ENCODE data around the gene ACAA1.

GRCh38 chr3:38140326-38141172 lies 3.6 kb upstream of the ACAA1 start:
- TF ChIP-seq POLR2A (IDR thresholded peaks at IDR 0.05), result no peak
- no peak for TF ChIP-seq CTCF (IDR thresholded peaks at IDR 0.05 in 4 of 5, conservative IDR thresholded peaks at IDR 0.05 in 1 of 5)
